ELR (cell line): ENCODE measurements around the gene GLT8D1.
A peak's percentile ranks its signal among the peaks of the same experiment; 100 is the strongest.

Experiments used
- DNase-seq: peaks from one replicate; pipeline ENCODE4 v3.0.0-alpha.2; 2015; ENCODE audit warnings: low read depth

GLT8D1 gene

GRCh38 chr3:52712291-52713212 lies 7.0 kb upstream of the GLT8D1 start:
- DNase-seq = no peak

DNA sequence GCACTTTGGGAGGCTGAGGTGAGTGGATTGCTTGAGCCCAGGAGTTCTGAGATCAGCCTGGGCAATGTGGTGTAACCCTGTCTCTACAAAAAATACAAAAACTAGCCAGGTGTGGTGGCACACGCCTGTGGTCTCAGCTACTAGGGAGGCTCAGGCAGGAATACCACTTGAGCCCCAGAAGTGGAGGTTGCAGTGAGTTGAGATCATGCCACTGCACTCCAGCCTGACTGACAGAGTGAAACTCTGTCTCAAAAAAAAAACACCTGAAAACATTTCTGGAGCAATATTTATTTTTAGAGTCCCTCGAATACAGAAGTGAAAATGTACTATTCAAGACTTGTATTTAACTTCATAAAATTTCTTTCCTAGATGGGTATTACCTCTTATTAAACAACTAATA lies 4.9 kb upstream of the GLT8D1 start:
- no peak for DNase-seq

- no peak for DNase-seq
Measured at GRCh38 chr3:52707585-52707984, 2.0 kb upstream of the GLT8D1 start.

DNA sequence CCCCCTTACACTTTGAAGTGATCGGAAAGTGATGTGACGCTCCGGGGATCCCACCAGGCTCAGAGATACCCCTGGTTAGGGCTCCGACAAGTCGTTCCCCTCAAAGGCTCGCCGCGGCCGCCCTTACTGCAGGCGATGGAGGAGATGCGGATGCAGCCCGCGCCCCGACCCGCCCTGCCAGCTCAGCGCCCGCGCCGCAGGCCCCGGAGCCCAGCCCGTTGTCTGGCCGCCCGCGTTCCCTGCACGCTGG lies 228 bp downstream of the GLT8D1 start:
- DNase-seq = no peak

GRCh38 chr3:52704611-52705437 lies 767 bp downstream of the GLT8D1 start:
- DNase-seq = peak; percentile 41

DNA sequence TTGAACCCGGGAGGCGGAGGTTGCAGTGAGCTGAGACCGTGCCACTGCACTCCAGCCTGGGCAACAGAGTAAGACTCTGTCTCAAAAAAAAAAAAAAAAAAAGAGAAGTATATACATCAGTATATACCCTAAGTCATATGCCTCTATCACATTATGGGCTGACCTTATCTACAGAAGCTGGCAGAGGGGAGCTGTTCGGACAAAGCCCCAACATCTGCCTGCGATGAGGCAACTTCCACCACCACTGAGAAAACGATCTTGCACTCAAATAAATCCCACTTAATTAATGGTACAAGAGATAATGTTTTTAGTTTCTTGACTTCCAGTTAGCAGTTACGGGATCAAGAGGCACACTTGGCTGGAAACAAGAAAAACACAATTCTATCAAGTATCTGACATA lies 2.2 kb downstream of the GLT8D1 start:
- no peak for DNase-seq

GRCh38 chr3:52697632-52697965 lies 8.0 kb downstream of the GLT8D1 start:
- DNase-seq = no peak

DNA sequence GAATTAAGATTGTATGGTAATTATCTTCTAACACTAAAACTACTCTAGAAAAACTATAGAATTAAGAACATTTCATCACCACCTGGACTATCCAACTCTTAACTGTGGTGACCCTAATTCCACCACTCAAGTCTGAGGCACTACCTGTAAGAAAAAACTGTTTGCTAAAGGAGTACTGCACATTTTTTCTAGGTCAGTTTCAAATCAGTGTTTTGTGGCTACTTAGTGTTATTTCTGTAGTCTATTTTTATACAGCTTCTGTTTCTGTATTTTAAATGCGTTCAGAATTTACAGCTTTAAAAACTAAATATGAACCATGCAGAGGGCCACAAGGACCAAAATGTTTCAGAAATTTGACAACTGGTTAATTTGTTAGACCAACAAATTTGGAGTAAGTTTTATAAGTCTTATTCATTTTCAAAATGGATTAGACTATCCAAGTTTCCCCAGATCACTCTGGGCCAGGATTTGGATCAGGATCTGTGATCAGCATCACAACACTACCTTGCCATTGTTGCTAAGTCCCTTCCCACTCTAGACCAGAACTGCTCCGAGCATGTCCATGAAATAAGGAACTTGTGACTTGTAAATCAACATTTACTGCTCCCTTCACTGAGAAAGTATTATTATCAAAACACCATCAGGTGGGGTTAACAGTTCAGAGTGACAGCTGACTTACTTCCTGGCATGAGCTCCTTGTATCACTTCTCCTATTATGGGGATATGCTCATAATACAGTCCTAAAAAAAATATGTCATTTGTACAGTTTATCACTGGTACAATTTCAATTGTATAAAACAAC lies 8.6 kb downstream of the GLT8D1 start:
- no peak for DNase-seq

DNA sequence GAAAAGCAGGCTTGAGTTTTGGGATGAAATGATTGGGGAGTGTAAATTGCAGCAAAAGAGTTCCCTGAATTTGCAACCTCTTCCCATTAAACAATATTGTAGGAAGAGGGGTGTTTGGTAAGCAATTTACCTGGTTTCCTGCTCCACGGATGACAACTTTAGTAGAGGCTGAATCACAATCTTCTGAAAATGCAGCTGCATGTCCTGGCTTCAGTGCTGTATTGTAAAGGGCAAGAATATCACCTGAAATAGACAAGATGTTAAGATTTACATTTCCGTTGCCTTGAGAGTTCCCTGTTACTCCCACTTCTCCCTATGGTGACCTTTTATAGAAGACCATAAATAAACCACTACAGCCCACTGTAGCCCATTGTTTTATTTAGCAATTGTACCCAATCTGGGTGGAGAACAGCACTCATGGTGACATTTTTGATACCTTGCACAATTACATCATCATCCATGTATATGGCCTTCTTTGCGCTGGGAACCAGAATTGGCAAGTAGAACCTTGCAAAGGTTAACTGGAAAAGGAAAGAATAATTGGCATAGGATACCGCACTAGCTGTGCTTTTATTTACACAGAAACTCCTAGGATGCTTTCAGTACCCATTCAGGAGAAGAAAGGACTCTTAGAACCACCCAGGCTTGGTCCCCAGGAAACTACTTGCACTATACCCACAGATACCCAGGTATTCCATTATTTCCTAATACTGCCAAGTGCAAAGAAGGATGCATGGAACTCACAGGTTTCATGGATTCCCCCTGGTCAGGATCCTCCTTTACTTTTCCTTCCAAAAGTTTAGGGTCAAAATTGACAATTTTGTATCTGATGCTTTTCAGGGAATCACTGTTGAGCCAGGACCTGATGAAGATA lies 9.6 kb downstream of the GLT8D1 start:
- no peak for DNase-seq

DNA sequence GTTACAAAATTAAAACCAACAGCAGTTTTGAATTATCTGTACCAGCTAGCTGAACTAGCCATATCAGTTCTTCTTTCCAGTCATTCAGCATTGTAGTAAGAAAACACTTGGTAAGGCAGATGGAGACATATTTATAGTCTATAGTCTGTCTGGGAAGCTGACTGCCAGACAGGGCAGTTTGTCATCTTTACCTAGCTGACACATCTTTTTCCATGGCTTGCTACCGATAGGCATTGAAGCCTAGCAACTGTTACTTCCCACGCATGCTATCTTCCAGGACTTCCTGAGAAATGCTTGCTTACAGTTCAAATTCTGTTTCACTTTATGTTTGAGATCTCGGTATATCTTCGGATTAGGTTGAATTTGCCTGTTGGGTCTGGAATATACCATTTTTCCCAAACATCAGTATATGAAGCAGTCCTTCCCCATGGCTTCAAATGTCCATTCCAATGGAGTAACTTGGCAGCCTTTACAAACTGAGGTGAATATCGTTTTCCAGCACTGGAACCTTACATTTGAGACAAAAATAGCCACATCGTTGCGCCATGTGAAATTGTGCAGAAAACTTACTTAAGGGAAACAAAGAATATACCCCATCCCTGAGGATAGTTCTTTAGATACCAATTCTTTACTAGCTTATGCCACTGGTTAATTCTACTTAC lies 10.9 kb downstream of the GLT8D1 start:
- no peak for DNase-seq

DNA sequence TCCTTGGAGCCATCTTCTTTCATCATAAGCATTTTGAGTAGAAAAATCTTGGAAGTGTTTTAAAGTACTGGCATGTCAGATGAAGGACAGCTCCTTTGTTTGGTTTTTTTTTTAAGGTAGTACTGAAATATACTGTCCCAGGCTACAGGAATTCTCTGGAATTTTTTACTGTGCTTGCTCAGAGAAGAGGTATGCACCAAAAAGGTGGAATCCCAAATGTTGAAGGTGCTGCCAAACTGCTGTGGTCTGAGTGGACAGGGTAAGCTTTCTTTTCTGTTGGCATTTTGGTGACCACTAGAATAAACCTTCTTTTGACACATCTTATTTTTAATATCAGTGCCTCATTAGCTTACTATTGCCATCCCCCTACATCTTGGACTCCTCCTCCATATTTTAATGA lies 12.5 kb downstream of the GLT8D1 start:
- no peak for DNase-seq

DNA sequence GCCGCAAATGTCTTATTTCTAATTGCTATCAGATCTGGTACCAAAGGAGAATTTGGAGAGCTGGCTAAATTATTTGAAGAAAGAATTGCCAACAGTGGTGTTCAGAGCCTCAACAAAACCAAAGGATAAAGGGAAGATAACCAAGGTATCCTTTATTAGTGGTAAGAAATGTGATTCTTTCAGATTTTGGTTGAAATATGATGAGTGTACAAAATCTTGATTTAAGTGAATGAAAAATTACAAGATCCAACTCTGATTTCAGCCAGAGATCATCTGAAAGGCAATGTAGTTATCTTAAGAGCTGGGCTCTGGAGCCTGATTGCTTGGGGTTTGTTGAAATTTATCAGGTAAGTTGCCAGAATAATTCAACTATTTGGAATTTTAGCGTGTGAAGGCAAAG lies 15.0 kb downstream of the GLT8D1 start:
- no peak for DNase-seq

DNA sequence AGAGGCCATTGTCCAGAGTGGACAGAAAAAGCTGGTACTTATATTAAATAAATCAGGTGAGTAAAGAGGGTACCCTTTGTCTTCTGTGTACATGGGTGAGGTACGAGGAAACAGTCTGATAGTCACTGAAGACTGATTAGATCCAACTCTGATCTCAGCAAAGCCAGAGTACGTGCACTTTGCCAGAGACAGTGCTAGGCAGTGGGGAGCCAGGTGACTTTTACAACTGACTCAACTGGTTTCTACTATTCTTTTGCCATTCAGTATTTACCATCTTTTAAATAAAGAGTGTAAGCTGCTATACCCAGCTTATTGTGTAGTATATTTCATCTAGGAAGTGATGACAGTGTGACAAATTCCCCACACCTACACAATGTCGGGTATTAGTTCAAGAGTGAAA lies 16.4 kb downstream of the GLT8D1 start:
- DNase-seq = no peak

DNA sequence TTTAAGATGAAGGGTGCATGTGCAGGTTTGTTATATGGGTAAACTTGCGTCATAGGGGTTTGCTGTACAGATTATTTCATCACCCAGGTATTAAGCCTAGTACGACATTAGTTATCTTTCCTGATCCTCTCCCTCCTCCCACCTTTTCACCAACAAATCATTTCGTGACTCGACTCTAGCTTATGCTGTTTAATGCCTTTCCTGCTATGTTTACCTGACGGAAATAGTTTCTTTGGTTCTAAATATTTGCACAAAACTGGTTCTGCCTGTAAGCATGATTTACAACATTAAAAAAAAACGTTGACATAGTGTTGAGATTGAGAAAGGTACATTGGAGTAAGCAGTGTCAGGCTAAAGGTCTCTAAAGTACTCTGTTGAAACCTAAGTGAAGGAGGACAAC lies 17.3 kb downstream of the GLT8D1 start:
- DNase-seq = no peak

DNA sequence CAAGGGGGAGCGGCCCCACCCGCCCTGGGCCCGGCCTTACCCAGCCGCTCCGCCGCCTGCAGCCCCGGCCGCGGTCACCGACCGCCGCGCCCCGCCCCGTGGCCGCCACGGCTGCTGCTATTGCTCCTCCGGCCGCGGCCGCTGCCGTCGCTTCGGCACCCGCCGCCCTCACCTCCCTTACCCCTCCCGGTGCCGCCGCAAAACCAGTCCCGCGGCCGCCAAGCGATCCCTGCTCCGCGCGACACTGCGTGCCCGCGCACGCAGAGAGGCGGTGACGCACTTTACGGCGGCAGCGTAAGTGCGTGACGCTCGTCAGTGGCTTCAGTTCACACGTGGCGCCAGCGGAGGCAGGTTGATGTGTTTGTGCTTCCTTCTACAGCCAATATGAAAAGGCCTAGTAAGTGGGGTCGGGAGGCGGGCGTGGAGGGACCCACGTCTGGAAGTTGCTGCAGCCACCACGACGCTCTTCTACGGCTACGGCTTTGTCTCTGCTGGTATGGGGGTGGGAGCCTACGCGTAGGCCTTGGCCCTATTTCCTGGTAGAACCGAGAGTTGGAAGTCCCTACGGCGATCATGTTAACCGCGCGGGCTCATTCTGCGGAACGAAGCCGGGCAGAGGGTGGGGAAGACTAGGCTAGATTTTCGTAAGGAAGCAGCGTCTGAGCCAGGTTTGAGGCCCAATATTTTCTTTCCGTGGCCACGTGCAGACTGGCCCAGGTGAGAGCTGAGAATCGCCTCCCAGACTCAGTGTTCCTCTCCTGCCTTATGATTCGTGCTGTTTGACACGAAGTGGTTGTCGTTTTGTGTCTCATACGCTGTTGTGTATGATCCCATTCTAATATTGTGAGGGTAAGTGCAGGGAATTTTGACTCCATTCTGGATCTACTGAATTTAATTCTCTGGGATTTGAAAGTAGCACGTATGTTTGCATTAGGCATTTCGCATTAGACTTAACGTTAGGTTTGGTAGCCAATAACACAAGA lies 19.6 kb downstream of the GLT8D1 start, which contains the start of the genes GNL3 and PBRM1:
TSS of gene GNL3 (plus strand) at position 324 of the 983 bp plus-strand sequence. CDS start at position 385, 61 bp downstream.
TSS of gene PBRM1 (minus strand) at position 205 of the 983 bp plus-strand sequence.
- peak; percentile 94 for DNase-seq

DNA sequence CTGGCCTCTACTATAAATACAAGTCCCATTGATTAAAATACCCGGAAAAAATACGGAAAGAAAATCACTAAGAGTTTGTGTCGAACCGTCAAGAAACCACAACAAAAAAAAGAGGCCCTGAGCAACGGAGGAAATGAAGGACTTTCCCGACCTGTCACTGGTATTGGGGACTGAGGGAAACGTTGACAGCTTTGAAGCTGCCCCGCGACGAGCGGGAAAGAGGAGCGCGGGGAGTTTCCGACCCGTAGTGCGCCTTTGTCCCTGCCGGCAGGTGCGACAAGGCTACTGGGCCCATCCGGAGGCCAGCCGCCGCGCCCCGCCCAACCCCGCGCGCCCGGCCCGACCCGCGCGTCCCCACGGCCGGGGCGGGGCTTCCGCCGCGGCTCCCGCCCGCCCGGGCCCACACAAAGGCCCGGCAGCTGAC lies 20.3 kb downstream of the GLT8D1 start:
- DNase-seq = peak; percentile 78

GRCh38 chr3:52684184-52684583 lies 21.4 kb downstream of the GLT8D1 start:
- no peak for DNase-seq

DNA sequence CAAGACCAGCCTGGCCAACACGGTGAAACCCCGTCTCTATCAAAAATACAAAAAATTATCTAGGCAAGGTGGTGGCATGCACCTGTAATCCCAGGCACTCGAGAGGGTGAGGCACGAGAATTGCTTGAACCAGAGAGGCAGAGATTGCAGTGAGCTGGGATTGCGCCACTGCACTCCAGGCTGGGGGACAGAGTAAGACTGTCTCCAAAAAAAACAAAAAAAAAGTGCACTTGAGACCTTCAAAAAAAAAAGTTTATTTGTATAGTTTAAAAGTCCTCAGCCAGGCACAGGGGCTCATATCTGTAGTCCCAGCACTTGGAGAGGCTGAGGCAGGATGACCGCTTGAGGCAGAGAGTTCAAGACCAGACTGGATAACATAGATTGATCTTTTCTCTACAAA lies 22.0 kb downstream of the GLT8D1 start:
- DNase-seq = no peak

DNA sequence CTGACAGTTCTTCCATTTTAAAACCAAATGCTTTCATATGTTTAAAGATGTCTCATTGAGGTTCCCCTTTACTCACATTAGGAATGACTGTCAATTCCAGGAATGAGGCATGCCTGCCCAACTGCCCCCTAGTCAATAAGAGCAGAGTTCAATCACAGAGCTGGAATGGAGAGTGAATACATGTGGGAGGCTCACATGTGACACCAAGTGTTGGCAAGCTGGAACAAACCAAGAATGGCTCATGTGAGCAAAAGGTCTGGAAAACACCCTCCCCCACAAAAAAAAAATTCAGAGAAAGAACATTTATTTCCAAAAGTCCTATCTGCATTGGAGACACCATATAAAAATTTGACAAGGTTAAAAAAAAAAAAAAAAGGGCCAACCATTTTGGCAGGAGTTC lies 23.6 kb downstream of the GLT8D1 start:
- peak; percentile 81 for DNase-seq

- DNase-seq = no peak
Measured at GRCh38 chr3:52681596-52681995, 24.0 kb downstream of the GLT8D1 start.
